HCT116 (cell line): ENCODE data around the gene CNTF. TPM values are rescaled to one million over a fixed set of nuclear protein-coding genes. Genes with fewer than 3 reads are reported as not detected.

ENCODE experiments used
- ATAC-seq: fragments of 200-7000 bp; cut with Tn5 transposase; 2 replicates; pipeline ENCODE4 v1.9.1; 2020; ENCODE audit warnings: mild to moderate bottlenecking, moderate library complexity
- BruUV-seq: library from RNA; stranded (reverse); fragments of 400-500 nt; replicated peaks from 2 replicates; lab custom pipeline; 2021; lab: Mats Ljungman, UMichigan
- CTCF ChIA-PET: fragments of 300-600 bp; sonication (Branson Sonifier 250); formaldehyde crosslinking; loops from one replicate; lab custom pipeline; 2021; ENCODE audit warnings: antibody characterized with exemption; lab: Charles Lee
- POLR2A ChIA-PET: fragments of 300-600, 350-600 bp; sonication (Branson Sonifier 250); formaldehyde crosslinking; loops from one replicate; lab custom pipeline; 2021; ENCODE audit warnings: antibody characterized with exemption; lab: Charles Lee
- RAD21 ChIA-PET, 2 experiments: fragments of 300-600 bp; sonication (Branson Sonifier 250); formaldehyde crosslinking; loops; one replicate each; lab custom pipeline; 2023; ENCODE audit warnings: low total read pairs in 2 of 2; ENCODE audit not compliant: uncharacterized antibody in 2 of 2, unreplicated experiment in 2 of 2, low non-redundant PET in 1 of 2; lab: Charles Lee
- DNase-seq: peaks from one replicate; pipeline ENCODE4 v3.0.0-alpha.2; 2010; ENCODE audit warnings: low read depth, low spot score
- H2AFZ ChIP-seq: fragments of 200-600 bp; shearing (Covaris generic), sonication (generic); 2 replicates; pipeline ENCODE4 v1.6.1; 2017; ENCODE audit warnings: low read depth, mixed run types, mixed read lengths, antibody characterized with exemption, low read length; ENCODE audit not compliant: poor library complexity, severe bottlenecking
- H3K27ac ChIP-seq: 2 replicates; pipeline ENCODE4 v1.5.1; 2012; ENCODE audit warnings: low read depth, low read length
- H3K27me3 ChIP-seq: fragments of 200-600 bp; sonication (generic); 2 replicates; pipeline ENCODE4 v1.6.1; 2016; ENCODE audit warnings: mixed run types, low read length, mixed read lengths; ENCODE audit not compliant: insufficient read depth
- H3K36me3 ChIP-seq, 2 experiments: fragments of 200-500 bp in 1 of 2; fragments of 200-600 bp in 1 of 2; sonication (Bioruptor generic) in 1 of 2; sonication (generic) in 1 of 2; 2 replicates each; pipeline versions ENCODE4 v1.5.1 to v1.6.1; 2014 to 2016; ENCODE audit warnings: low read length in 2 of 2, inconsistent platforms in 1 of 2, mixed read lengths in 1 of 2, mixed run types in 1 of 2; ENCODE audit not compliant: insufficient read depth in 2 of 2, control insufficient read depth in 1 of 2
- H3K4me1 ChIP-seq, 2 experiments: fragments of 200-600 bp in 1 of 2; sonication (generic) in 1 of 2; 2 replicates each; pipeline versions ENCODE4 v1.5.1 to v1.6.1; 2012 to 2017; ENCODE audit warnings: low read length in 2 of 2, inconsistent platforms in 1 of 2, mild to moderate bottlenecking in 1 of 2, mixed read lengths in 1 of 2, mixed run types in 1 of 2, moderate library complexity in 1 of 2; ENCODE audit not compliant: insufficient read depth in 2 of 2, control insufficient read depth in 1 of 2
- H3K4me2 ChIP-seq: fragments of 200-600 bp; sonication (generic); 2 replicates; pipeline ENCODE4 v1.6.1; 2017; ENCODE audit warnings: mixed run types, low read length, mixed read lengths
- H3K4me3 ChIP-seq, 2 experiments: fragments of 200-600 bp in 1 of 2; sonication (generic) in 1 of 2; replicated peaks in 1 of 2; 2 replicates each; pipeline ENCODE4 v1.5.1; 2011 to 2016; ENCODE audit warnings: low read length in 2 of 2, control low read depth in 1 of 2, low read depth in 1 of 2, mild to moderate bottlenecking in 1 of 2, mixed read lengths in 1 of 2, mixed run types in 1 of 2
- H3K79me2 ChIP-seq: fragments of 200-600 bp; sonication (generic); 2 replicates; pipeline ENCODE4 v1.6.1; 2017; ENCODE audit warnings: mild to moderate bottlenecking, mixed run types, low read length, moderate library complexity, mixed read lengths; ENCODE audit not compliant: insufficient read depth
- H3K9ac ChIP-seq: fragments of 200-600 bp; sonication (generic); 2 replicates; pipeline ENCODE4 v1.6.1; 2016; ENCODE audit warnings: low read length, mixed read lengths
- H3K9me2 ChIP-seq: fragments of 200-600 bp; sonication (generic), shearing (Covaris generic); 2 replicates; pipeline ENCODE4 v1.6.1; 2017; ENCODE audit warnings: mixed run types, mild to moderate bottlenecking, moderate library complexity; ENCODE audit not compliant: insufficient read depth
- H3K9me3 ChIP-seq, 2 experiments: fragments of 200-500 bp in 1 of 2; fragments of 200-600 bp in 1 of 2; sonication (Bioruptor generic) in 1 of 2; sonication (generic) in 1 of 2; 2 replicates each; pipeline ENCODE4 v1.6.1; 2014 to 2017; ENCODE audit warnings: low read length in 2 of 2, mixed read lengths in 2 of 2, inconsistent platforms in 1 of 2, low read depth in 1 of 2, mild to moderate bottlenecking in 1 of 2, mixed run types in 1 of 2, moderate library complexity in 1 of 2; ENCODE audit not compliant: control insufficient read depth in 1 of 2, insufficient read depth in 1 of 2
- H4K20me1 ChIP-seq: fragments of 200-600 bp; sonication (generic), shearing (Covaris generic); 2 replicates; pipeline ENCODE4 v1.6.1; 2017; ENCODE audit warnings: mixed run types, mild to moderate bottlenecking, moderate library complexity; ENCODE audit not compliant: insufficient read depth
- CTCF ChIP-seq, 3 experiments: fragments of 200-600 bp in 1 of 3; sonication (generic) in 1 of 3; IDR thresholded peaks in 2 of 3; conservative IDR thresholded peaks in 1 of 3; 2 replicates each; pipeline ENCODE4 v1.5.1; 2012 to 2017; ENCODE audit warnings: low read depth in 2 of 3, low read length in 2 of 3, antibody characterized with exemption in 1 of 3, borderline replicate concordance in 1 of 3, control low read depth in 1 of 3, mild to moderate bottlenecking in 1 of 3, mixed read lengths in 1 of 3, mixed run types in 1 of 3, moderate library complexity in 1 of 3; ENCODE audit not compliant: insufficient read depth in 1 of 3
- EZH2phosphoT487 ChIP-seq: fragments of 200-600 bp; IDR thresholded peaks from 2 replicates; pipeline ENCODE4 v1.6.1; 2018; ENCODE audit warnings: antibody characterized with exemption, borderline replicate concordance
- JUND ChIP-seq: IDR thresholded peaks from 2 replicates; pipeline ENCODE4 v1.6.1; 2012
- POLR2AphosphoS5 ChIP-seq: IDR thresholded peaks from 2 replicates; pipeline ENCODE4 v1.6.1; 2011; ENCODE audit warnings: mild to moderate bottlenecking, low read depth, low read length, moderate library complexity
- RAD21 ChIP-seq: IDR thresholded peaks from 2 replicates; pipeline ENCODE4 v1.6.1; 2012; ENCODE audit warnings: low read depth, mild to moderate bottlenecking
- SP1 ChIP-seq: IDR thresholded peaks from 2 replicates; pipeline ENCODE4 v1.6.1; 2012; ENCODE audit warnings: low read depth
- TCF7L2 ChIP-seq: IDR thresholded peaks from 2 replicates; pipeline ENCODE4 v1.7.0; 2011; ENCODE audit warnings: borderline replicate concordance, inconsistent platforms; ENCODE audit not compliant: insufficient read depth, insufficient read length; ENCODE audit errors: extremely low read depth
- YY1 ChIP-seq: IDR thresholded peaks from 2 replicates; pipeline ENCODE4 v1.6.1; 2011; ENCODE audit warnings: low read length, low read depth, moderate library complexity, mild to moderate bottlenecking; ENCODE audit not compliant: insufficient replicate concordance; ENCODE audit errors: extremely low read depth
- ZBTB33 ChIP-seq: IDR thresholded peaks from 2 replicates; pipeline ENCODE4 v1.6.1; 2011; ENCODE audit warnings: mild to moderate bottlenecking, low read length, moderate library complexity; ENCODE audit not compliant: insufficient replicate concordance; ENCODE audit errors: extremely low read depth
- ZFX ChIP-seq: fragments of 450-650 bp; IDR thresholded peaks from 2 replicates; pipeline ENCODE4 v1.6.1; 2017
- intact Hi-C: fragments of 100-400 bp; cut with micrococcal nuclease; formaldehyde crosslinking; loops from 2 replicates; pipeline ENCODE4 v1.10.0; 2022
- total RNA-seq: library from RNA; stranded (reverse); gene quantifications from one replicate; pipeline ENCODE4 v1.2.1, GENCODE V29; 2021; ENCODE audit not compliant: unreplicated experiment

Gene CNTF
- total RNA-seq, 1 experiment from 2014 or later = 2.3 TPM

- CTCF ChIA-PET = interaction anchor here (0.6 to 1.7 kb wide), 3 partner anchors 10 to 499 kb away, joined by 3 to 5 read pairs (median 3); no protein-coding TSS in a partner anchor
These were observed 14.1 kb downstream of the CNTF start for GRCh38 chr11:58636587-58636986.

GRCh38 chr11:58637371-58637770, 14.9 kb downstream of the CNTF start:
- Histone ChIP-seq H3K9me3 (no peaks in the 10 kb centered on the region), H3K9me2 (no peaks in the 10 kb centered on the region), H3K9ac (no peak overlapping the region), H3K27ac (no peak overlapping the region), H3K4me2 (no peak overlapping the region), H3K79me2 (no peaks in the 10 kb centered on the region), H2AFZ (no peak overlapping the region), H3K36me3 (no peaks in the 10 kb centered on the region), H3K4me3 (no peak overlapping the region), H3K27me3 (no peaks in the 10 kb centered on the region), H3K4me1 (no peaks in the 10 kb centered on the region), H4K20me1 (no peaks in the 10 kb centered on the region)
- no TSS peak for BruUV-seq
- ChIA-PET CTCF (interaction anchor here (3.1 kb wide), 1 partner anchor 8 kb away, joined by 13 read pairs; no protein-coding TSS in a partner anchor), RAD21 (no interaction called here), POLR2A (no interaction called here)
- no peak for DNase-seq
- no peak for ATAC-seq
- intact Hi-C loops = no loop called here
- TF ChIP-seq CTCF (IDR thresholded peaks at IDR 0.05 in 2 of 3, conservative IDR thresholded peaks at IDR 0.05 in 1 of 3; ENCODE audit: borderline replicate concordance in 1 of 3, insufficient read depth in 1 of 3, low read depth in 2 of 3, low read length in 2 of 3) = no peak
- TF ChIP-seq JUND = no peak
- no peak for TF ChIP-seq TCF7L2
- no peak for TF ChIP-seq ZFX
- no peak for TF ChIP-seq ZBTB33

More at GRCh38 chr11:58636587-58636986, 14.1 kb downstream of the CNTF start:
- H3K27me3 ChIP-seq = no peaks in the 10 kb centered on the region
- no peak overlapping the region for H3K4me2 ChIP-seq
- POLR2A ChIA-PET = no interaction called here
- TF ChIP-seq SP1 (no peak), EZH2phosphoT487 (no peak), RAD21 (no peak), YY1 (no peak), ZBTB33 (no peak), POLR2AphosphoS5 (no peak)
- TF ChIP-seq, all 23 proteins: peak for 0
- intact Hi-C loops = no loop called here
- Histone ChIP-seq H3K9me2 (no peaks in the 10 kb centered on the region), H3K27ac (no peak overlapping the region), H3K9ac (no peak overlapping the region), H4K20me1 (no peaks in the 10 kb centered on the region), H3K79me2 (no peaks in the 10 kb centered on the region), H2AFZ (no peak overlapping the region), H3K36me3 (no peaks in the 10 kb centered on the region), H3K9me3 (no peaks in the 10 kb centered on the region), H3K4me3 (no peak overlapping the region), H3K4me1 (no peaks in the 10 kb centered on the region)
- no peak for DNase-seq
- RAD21 ChIA-PET = no interaction called here
- ATAC-seq = no peak
- BruUV-seq = no TSS peak
